ENCODE data around the gene CLSTN3.

CLSTN3 gene

DNA sequence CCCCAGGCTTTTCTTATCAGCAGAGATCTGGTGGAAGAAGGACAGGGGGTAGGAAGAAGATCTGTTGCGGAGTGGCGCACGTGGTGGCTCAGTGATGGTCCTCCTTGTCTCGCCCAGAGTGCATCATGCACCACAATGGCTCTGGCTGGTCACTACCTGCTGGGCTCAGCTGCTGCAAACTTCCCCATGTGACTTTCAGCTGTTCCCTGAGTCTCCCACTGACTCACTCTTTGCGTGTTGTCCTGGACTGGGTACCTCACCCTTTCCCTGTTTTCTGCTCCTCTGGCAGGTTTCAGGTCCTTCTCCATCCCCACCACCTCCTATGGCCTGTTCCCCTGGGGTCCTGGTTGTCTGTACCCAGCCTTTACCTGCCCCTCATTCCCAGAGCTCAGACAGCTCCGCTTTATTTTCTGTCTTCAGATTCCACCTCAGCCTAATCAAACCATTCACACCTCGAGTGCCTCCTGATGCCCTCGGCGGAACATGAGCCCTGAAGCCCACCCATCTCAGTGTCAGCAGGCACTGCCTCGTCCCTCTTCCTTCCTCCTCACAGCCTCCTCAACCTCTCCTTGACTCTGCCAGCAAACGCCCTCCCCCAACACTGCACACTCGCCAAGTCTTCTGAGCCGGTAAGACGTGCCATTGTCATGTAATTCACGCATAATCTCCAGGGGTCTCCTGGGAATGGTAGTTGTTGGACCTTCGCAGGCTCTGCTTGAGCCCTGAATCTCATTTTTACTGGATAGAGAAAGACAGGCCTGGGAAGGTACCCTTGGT is 39.8 kb upstream of the CLSTN3 start (continued):
- TF ChIP-seq KLF1 (tag by site-specific recombination; IDR thresholded peaks at IDR 0.05) (no peak), ZSCAN23 (tag by site-specific recombination; IDR thresholded peaks at IDR 0.05) (no peak), ZNF311 (tag by site-specific recombination; IDR thresholded peaks at IDR 0.05; ENCODE audit: borderline replicate concordance) (no peak), ZNF561 (tag by site-specific recombination; IDR thresholded peaks at IDR 0.05; ENCODE audit: borderline replicate concordance) (no peak), ZNF621 (tag by site-specific recombination; IDR thresholded peaks at IDR 0.05) (no peak)
- TF ChIP-seq, protein P1, sequence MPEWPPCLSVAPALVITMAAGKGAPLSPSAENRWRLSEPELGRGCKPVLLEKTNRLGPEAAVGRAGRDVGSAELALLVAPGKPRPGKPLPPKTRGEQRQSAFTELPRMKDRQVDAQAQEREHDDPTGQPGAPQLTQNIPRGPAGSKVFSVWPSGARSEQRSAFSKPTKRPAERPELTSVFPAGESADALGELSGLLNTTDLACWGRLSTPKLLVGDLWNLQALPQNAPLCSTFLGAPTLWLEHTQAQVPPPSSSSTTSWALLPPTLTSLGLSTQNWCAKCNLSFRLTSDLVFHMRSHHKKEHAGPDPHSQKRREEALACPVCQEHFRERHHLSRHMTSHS (tag by site-specific recombination; IDR thresholded peaks at IDR 0.05), result no peak

DNA sequence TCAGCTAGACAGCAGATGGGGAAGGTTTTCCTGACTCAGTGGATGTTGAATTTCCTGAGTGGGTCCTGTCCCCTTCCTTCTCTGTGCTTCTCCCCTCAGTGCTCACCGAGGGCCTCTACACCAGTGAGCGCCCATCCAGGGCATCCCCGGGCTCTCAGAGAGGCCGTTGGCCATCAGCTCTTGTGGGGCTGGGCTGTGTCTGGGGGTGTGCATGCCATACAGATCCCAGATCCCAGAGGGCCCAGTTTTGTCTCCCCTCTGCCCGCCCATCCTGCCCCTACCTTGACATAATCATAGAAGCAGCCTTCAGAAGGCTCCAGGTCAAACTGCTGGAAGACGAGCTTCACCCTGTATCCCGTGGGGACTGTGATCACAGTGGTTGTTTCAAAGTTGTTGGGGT is 39.0 kb upstream of the CLSTN3 start:
- no peak for TF ChIP-seq ZNF571 (tag by site-specific recombination; IDR thresholded peaks at IDR 0.05)
- TF ChIP-seq, protein P2, sequence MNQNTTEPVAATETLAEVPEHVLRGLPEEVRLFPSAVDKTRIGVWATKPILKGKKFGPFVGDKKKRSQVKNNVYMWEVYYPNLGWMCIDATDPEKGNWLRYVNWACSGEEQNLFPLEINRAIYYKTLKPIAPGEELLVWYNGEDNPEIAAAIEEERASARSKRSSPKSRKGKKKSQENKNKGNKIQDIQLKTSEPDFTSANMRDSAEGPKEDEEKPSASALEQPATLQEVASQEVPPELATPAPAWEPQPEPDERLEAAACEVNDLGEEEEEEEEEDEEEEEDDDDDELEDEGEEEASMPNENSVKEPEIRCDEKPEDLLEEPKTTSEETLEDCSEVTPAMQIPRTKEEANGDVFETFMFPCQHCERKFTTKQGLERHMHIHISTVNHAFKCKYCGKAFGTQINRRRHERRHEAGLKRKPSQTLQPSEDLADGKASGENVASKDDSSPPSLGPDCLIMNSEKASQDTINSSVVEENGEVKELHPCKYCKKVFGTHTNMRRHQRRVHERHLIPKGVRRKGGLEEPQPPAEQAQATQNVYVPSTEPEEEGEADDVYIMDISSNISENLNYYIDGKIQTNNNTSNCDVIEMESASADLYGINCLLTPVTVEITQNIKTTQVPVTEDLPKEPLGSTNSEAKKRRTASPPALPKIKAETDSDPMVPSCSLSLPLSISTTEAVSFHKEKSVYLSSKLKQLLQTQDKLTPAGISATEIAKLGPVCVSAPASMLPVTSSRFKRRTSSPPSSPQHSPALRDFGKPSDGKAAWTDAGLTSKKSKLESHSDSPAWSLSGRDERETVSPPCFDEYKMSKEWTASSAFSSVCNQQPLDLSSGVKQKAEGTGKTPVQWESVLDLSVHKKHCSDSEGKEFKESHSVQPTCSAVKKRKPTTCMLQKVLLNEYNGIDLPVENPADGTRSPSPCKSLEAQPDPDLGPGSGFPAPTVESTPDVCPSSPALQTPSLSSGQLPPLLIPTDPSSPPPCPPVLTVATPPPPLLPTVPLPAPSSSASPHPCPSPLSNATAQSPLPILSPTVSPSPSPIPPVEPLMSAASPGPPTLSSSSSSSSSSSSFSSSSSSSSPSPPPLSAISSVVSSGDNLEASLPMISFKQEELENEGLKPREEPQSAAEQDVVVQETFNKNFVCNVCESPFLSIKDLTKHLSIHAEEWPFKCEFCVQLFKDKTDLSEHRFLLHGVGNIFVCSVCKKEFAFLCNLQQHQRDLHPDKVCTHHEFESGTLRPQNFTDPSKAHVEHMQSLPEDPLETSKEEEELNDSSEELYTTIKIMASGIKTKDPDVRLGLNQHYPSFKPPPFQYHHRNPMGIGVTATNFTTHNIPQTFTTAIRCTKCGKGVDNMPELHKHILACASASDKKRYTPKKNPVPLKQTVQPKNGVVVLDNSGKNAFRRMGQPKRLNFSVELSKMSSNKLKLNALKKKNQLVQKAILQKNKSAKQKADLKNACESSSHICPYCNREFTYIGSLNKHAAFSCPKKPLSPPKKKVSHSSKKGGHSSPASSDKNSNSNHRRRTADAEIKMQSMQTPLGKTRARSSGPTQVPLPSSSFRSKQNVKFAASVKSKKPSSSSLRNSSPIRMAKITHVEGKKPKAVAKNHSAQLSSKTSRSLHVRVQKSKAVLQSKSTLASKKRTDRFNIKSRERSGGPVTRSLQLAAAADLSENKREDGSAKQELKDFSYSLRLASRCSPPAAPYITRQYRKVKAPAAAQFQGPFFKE (tag by site-specific recombination; IDR thresholded peaks at IDR 0.05; ENCODE audit: borderline replicate concordance), result no peak
- TF ChIP-seq, protein P3, sequence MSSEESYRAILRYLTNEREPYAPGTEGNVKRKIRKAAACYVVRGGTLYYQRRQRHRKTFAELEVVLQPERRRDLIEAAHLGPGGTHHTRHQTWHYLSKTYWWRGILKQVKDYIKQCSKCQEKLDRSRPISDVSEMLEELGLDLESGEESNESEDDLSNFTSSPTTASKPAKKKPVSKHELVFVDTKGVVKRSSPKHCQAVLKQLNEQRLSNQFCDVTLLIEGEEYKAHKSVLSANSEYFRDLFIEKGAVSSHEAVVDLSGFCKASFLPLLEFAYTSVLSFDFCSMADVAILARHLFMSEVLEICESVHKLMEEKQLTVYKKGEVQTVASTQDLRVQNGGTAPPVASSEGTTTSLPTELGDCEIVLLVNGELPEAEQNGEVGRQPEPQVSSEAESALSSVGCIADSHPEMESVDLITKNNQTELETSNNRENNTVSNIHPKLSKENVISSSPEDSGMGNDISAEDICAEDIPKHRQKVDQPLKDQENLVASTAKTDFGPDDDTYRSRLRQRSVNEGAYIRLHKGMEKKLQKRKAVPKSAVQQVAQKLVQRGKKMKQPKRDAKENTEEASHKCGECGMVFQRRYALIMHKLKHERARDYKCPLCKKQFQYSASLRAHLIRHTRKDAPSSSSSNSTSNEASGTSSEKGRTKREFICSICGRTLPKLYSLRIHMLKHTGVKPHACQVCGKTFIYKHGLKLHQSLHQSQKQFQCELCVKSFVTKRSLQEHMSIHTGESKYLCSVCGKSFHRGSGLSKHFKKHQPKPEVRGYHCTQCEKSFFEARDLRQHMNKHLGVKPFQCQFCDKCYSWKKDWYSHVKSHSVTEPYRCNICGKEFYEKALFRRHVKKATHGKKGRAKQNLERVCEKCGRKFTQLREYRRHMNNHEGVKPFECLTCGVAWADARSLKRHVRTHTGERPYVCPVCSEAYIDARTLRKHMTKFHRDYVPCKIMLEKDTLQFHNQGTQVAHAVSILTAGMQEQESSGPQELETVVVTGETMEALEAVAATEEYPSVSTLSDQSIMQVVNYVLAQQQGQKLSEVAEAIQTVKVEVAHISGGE (tag by site-specific recombination; conservative IDR thresholded peaks at IDR 0.05; ENCODE audit: low read depth), result no peak
- TF ChIP-seq, protein P4, sequence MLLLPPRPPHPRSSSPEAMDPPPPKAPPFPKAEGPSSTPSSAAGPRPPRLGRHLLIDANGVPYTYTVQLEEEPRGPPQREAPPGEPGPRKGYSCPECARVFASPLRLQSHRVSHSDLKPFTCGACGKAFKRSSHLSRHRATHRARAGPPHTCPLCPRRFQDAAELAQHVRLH (tag by site-specific recombination; IDR thresholded peaks at IDR 0.05), result no peak
- TF ChIP-seq ZBTB48 (tag by site-specific recombination; IDR thresholded peaks at IDR 0.05), result no peak
- no peak for TF ChIP-seq ZNF211 (tag by site-specific recombination; IDR thresholded peaks at IDR 0.05; ENCODE audit: low read depth)
- no peak for TF ChIP-seq ZNF747 (tag by site-specific recombination; IDR thresholded peaks at IDR 0.05)
- no peak for TF ChIP-seq ZBTB20 (tag by site-specific recombination; IDR thresholded peaks at IDR 0.05)
- TF ChIP-seq ZNF529 (tag by site-specific recombination; IDR thresholded peaks at IDR 0.05; ENCODE audit: insufficient replicate concordance), result no peak
- no peak for TF ChIP-seq ZNF549 (tag by site-specific recombination; IDR thresholded peaks at IDR 0.05)
- no peak for TF ChIP-seq ZFP3 (tag by site-specific recombination; IDR thresholded peaks at IDR 0.05; ENCODE audit: low read depth)
- no peak for TF ChIP-seq KLF9 (tag by site-specific recombination; IDR thresholded peaks at IDR 0.05; ENCODE audit: low read depth)
- TF ChIP-seq ZNF610 (tag by site-specific recombination; IDR thresholded peaks at IDR 0.05; ENCODE audit: borderline replicate concordance), result no peak
- TF ChIP-seq ZNF777 (tag by site-specific recombination; IDR thresholded peaks at IDR 0.05; ENCODE audit: borderline replicate concordance), result no peak
- no peak overlapping the region for H3K4me3 ChIP-seq (ENCODE audit: low read depth, low read length)
- H3K9me3 ChIP-seq (ENCODE audit: control insufficient read depth, insufficient read depth, low read depth, low read length), result no peaks in the 10 kb centered on the region
- H3K36me3 ChIP-seq (ENCODE audit: control insufficient read depth in 2 of 2, insufficient read depth in 1 of 2, low read length in 2 of 2), result no peaks in the 10 kb centered on the region
- CTCF ChIA-PET, result interaction anchor here (0.9 to 2.1 kb wide), 2 partner anchors 73 to 146 kb away, joined by 3 to 7 read pairs; partner anchors contain the start of gene LPCAT3
- H3K27ac ChIP-seq (ENCODE audit: extremely low read depth, low read depth, low read length), result no peak overlapping the region
- no peaks in the 10 kb centered on the region for H3K4me1 ChIP-seq (ENCODE audit: control insufficient read depth, insufficient read depth, low read length)
- POLR2A ChIA-PET, result no interaction called here

Measured in HEK293 (cell line).